Ammon's horn (tissue), 1 donor: ENCODE measurements around the gene CDC42BPA.
"Not testable (repeated sequence)": the region's sequence is repeated elsewhere in the genome, so short reads cannot be mapped to it uniquely, and the experiment has no call there.

Experiments used
- DNase-seq: peaks from one replicate; pipeline ENCODE4 v3.0.0-alpha.2; 2016; ENCODE audit warnings: low spot score

Gene CDC42BPA

DNA sequence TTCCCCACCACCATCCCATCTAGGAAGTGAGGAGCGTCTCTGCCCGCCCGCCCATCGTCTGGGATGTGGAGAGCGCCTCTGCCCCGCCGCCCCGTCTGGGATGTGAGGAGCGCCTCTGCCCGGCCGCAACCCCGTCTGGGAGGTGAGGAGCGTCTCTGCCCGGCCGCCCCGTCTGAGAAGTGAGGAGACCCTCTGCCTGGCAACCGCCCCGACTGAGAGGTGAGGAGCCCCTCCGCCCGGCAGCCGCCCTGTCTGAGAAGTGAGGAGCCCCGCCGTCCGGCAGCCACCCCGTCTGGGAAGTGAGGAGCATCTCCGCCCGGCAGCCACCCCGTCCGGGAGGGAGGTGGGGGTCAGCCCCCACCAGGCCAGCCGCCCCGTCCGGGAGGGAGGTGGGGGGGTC lies 185.6 kb downstream of the CDC42BPA start:
- not testable (repeated sequence) for DNase-seq

DNA sequence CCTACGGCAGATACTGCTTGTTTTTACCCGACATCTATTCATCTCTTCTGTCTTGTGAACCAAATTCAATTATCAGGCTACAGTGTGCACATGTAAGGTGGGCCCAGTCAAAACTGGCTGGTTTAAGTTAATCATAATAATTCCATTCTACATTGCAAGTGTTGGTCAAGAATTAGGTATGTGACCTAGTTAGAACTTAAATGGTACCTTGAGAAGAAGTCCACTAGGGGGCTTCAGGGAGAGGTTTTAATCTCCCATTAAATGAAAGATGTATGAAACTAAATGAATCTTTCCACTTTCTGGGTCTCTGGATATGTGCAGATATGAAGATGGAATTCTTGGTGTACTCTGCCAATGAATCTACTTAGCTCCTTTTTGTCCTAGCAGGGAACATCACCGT lies 187.1 kb downstream of the CDC42BPA start:
- no peak for DNase-seq

DNA sequence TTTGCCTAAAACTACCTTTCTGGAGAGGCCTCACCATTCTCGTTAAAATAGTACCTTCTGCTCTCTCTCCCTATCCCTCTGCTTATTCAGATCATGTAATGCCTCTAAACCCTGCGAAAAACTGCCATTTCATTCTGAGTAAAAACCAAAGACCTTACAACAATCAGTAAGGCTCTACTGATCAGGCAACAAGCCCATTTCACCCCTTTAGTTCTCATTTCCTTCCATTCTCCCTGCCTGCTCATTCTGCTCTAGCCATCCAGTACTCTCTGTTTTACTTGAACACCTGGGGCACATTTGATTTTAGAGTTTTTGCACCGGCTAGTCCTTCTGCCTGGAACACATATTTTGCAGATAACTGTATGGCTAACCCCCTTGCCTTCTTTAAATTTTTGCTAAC lies 190.4 kb downstream of the CDC42BPA start:
- no peak for DNase-seq

DNA sequence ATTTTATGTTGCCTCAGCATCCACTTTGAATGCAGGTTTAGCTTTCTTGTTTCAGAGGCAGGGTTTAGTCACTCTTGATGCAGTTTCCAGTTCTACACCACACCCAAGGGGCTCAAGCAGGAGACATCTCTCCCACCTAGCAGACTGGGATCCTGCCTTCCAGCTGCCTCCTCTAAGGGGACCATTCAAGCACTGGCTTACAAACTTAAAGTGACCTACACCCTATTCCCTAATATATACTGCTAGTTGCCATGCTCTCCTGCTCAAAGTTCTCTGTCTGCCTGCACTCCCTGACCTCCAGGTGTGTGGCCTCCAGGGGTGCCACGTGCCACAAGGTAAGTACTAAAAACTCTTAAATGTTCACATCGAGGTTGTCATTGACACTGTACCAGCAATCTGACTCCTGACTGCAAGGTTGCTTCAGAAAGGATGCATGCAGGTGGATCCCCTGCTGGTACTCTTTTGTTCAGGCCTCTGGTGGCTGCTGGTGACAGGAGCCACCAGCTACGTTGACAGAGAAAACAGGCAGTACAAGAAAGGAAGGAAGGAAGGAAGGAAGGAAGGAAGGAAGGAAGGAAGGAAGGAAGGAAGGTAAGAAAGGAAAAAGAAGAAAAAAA lies 192.3 kb downstream of the CDC42BPA start:
- DNase-seq, result no peak

DNA sequence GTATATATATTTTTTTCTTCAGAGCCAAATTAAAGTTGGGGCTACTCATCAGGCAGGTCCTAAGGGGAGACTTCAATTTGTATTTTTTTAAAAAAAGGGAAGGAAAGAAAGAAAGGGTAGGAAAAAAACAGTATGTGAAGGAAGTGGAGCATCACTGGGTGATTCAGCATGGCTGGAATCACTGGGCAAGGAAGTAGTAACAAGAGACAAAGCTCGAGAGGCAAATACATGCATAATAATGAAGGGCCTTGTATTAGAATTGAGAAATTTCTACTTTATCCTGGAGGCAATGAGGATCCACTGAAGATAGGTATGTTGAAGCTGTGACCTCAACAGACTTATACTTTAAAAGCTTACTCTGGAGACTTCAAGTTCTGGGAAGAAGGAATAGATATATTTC lies 193.8 kb downstream of the CDC42BPA start:
- DNase-seq, result no peak

DNA sequence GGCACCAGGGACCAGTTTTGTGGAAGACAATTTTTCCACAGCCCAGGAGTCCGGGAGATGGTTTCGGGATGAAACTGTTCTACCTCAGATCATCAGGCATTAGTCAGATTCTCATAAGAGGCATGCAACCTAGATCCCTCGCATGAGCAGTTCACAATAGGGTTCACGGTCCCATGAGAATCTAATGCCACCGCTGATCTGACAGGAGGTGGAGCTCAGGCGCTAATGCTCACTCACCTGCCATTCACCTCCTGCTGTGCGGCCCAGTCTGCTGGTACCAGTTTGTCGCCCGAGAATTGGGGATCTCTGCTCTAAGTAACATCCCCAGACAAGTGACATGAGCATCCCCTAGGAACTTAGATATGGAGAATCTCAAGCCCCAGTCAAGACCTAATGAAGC lies 197.5 kb downstream of the CDC42BPA start:
- DNase-seq, result no peak

DNA sequence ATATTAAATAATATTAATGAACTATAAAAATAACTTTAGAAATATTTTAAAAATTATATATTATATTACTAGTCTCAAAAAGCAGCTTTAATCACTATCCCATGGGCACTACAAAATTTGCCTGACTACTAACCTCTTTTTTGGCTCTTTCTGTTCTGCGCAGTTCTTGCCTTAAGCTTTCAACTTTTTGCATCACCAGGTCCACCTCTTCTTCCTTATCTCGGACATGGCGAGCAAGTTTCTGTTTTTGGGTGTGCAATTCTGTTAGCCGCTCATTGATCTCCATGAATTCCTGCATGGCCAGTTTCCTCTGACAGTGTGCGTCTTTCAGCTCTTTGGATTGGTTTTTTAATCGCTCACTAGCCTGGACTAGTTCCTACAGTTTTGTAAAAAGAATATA lies 205.8 kb downstream of the CDC42BPA start:
- no peak for DNase-seq

DNA sequence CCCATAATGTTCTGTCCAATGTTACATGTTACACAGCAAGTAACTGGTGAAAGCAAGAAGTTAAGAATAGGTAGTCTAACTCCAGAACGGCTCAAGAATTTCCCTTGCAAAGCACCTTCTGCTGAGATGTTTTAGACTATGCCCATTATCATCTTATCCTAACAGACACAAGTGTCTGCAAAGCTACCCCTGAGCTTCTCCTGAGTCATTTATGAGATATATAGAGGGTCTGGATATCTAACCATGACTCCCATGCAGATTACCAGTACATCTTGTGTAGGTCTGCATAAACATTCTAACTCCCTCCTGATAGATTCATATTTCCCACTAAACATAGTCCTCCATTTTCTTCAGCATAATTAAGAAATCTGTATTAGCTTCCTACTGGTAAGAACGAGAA lies 206.5 kb downstream of the CDC42BPA start:
- DNase-seq, result no peak

DNA sequence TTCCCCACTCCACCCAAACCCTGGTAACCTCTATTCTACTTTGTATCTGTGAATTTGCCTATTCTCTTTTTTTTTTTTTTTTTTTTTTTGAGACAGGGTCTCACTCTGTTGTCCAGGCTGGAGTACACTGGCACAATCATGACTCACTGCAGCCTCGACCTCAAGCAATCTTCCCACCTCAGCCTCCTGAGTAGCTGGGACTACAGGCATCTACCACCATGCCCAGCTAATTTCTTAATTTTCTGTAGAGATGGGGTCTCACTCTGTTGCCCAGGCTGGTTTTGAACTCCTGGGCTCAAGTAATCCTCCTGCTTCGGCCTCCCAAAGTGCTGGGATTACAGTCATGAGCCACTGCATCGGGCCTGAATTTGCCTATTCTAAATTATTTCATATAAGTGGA lies 213.0 kb downstream of the CDC42BPA start:
- not testable (repeated sequence) for DNase-seq

DNA sequence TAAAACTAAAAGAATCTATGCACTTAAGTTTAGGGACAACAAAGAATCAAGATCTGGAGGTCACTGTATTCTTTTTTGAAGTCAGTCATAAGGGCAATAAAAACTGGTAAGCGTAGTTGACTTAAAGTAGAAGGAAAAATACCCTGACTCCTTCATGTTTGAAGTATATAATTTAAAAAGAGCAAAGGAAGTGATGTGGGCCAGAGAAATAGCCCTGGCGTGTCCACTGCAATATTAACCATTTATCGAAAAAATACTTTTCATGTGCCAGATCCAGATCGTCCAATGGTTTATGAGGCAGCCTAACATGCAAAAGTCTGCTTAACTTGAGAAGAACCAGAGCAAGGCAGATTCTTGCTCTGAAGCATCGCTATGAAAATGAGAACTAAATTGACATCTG lies 216.2 kb downstream of the CDC42BPA start:
- DNase-seq, result no peak

DNA sequence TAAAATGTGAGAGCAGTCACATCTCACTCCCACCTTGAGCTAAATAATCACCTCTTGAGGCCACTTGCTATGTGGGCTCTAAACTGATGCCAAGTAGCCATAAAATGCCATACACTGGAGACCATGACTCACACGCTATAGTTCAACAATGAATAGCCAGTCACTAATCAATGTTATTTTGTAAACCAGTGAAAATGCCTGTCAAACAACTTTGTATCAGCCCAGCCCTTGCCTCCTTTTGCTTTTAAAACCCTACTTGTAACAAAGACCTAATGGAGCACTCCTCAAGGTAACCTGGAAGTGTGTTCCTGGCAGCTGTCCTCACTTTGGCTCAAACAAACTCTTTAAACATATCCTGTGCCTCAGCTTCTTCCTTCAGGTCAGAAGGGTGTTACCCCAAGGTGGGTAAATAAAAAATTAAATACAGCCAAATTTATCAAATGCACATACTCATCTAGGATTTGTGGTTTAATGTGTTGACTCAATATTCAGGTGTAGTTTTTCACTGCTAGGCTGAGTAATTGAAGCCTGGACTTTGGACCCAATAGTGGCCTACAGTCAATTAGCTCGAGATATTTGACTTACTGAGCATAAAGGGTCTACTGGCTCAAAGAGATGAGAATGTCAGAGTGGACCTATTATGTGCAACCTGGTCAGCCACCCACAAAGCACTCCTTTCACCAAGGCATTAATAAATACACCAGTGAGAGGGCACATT lies 223.9 kb downstream of the CDC42BPA start:
- DNase-seq, result no peak

DNA sequence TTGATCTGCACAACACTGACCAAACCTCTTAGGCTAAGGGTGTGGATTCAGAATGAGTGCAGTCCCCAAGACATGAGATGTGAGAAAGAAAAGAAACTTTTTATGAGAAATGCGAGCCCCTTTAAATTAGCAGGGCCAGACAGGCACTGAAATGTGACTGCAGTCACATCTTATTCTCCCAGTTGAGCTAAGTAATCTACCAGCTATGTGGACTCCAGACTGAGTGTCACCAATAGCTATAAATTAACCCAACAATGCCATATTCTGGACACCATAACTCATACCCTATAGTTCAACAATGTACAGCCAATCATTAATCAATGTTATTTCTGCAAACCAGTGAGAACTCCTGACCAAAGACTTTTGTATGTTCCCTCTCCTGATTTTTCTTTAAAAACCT lies 225.0 kb downstream of the CDC42BPA start:
- no peak for DNase-seq

DNA sequence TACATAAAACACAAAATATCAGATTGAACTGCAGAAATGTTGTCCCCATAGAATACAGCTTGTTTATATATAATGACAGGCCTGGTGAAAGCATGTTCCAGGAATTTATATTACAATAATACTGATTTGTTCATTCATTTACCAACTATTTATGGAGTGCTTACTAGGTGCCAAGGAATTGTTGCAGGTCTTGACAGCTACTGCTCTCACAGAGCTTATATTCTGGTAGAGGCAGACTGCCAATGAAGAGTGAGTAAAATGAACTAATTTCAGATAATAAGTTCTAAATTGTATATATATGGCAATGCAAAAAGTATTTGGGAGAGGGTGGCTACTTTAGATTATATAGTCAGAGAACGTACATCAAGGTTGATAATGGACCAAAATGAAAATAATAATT lies 226.2 kb downstream of the CDC42BPA start:
- no peak for DNase-seq

DNA sequence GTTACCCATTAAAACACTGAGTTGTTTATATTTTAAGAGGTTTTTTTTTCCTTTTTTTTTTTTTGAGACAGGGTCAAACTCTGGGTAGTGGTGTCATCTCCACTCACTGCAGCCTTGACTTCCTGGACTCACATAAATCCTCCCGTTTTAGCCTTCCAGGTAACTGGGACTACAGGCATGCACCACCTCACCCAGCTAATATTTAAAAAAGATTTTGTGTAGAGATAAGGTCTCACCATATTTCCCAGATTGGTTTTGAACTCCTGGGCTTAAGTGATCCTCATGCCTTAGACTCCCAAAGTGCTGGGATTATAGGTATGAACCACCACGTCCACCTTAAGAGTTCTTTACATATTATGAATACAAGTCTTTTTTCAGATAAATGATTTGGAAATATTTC lies 231.7 kb downstream of the CDC42BPA start:
- DNase-seq, result no peak

DNA sequence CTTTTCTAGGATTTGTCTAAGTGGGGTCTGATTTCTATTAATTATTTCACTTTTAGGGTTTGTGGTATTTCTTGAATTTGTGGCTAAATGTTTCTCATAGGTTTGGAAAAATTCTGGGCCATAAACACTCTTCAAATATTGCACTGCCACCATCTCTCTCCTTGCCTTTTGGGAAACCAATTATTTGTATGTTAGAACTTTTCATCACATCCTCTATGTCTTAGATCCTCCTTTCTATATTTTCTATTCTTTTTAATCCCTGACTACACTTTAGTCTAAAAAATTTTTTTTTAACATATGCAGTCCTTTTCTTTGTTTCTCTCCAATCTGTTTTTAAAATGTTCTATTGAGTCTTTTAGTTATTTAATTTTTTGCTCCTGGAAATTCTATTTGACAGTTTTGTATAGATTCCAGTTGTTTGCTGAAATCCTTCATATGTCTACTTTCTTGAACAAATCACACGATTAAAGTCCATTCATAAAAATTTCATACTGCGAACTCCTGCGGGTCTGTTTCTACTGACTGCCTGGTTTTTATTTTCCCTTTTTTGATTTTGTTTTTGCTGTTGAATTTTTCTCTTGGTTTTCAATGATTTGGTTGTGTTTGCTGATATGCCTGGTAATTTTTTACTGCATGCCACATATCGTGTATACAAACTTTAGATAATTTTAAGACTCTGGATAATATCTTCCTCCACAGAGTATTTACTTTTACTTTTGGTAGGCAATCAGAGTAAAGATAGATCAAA lies 235.1 kb downstream of the CDC42BPA start:
- no peak for DNase-seq

DNA sequence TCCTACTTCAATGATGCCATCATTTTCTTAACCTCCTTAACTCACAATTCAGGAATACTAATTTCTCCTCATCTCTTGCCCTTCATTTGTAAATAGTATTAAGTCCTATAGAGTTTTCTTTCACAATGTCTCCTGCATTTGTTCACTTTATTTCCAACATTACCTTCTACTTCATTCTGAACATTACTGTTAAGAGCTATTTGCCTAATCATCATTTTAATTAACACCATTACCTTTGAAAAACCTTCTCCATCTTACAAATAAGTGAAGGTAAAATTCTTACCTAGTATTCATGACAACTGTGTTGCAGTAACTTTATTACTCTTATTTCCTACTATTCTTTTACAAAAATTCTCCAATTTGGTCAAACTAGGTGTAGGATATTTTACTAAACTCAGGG lies 240.5 kb downstream of the CDC42BPA start:
- DNase-seq, result no peak

DNA sequence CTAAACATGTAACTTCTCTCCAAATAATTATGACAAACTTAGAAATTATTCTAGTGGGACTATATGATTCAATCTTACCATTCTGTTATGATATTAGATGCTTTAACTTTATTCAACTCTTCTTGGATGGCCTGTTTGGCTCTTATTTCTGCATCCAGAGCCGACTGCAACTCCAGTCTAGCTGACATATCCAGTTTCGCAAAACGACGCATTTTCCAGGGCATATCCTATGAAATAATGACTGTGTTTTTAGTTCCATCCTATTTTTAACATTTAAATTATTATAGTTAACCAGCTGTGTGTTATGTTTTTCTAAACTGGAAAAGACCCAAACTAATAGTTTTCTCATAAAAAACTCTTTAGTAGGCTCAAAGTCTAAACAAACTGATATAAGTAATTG lies 244.5 kb downstream of the CDC42BPA start:
- no peak for DNase-seq

DNA sequence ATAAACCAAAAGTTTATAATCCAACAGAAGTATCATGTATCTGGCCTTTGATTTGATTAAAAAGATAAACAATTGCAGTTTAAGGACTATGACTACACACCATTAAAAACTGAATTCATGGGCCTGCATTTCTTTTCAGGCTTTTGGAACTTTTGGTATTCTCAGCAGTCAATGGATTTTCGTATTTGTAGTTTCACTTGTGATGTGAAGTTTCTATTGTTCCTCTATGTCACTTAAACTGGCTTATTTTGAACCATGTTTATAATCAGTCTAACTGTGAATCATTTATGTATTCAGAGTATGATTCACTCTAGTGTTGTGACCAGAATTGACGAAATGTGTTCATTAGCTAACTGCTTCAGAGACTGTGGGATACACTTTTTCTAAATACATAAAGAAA lies 245.3 kb downstream of the CDC42BPA start:
- DNase-seq, result peak; percentile 19

DNA sequence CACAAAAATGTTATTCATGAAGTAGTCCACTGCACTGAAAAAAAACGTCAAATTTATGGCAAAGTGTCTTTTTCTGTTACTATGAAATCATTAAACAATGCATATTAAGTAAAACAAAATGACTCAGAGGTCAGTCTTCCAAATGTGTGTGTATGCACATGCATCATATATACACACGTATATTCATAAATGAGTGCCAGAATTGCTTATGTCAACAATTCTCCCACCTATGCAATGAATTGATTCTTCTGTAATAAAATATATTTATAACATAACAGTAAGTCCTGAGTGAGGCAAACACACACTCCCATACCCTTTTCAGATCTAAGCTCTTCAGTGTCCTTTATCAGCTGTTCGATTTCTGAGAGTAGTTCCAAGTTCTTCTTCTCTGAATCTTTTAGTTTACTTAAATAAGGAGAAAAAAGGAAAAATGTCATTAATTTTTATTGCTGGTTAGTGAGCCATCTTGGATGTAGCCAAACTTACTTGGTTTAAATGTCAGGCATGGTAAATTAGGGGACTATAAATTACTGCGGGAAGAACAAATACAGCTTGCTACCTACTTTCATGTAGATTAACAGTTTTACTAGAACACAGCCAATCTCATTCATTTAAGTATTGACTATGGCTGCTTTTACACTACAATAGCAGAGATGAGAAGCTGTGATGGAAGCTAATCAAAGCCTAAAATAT lies 246.3 kb downstream of the CDC42BPA start:
- DNase-seq, result no peak

DNA sequence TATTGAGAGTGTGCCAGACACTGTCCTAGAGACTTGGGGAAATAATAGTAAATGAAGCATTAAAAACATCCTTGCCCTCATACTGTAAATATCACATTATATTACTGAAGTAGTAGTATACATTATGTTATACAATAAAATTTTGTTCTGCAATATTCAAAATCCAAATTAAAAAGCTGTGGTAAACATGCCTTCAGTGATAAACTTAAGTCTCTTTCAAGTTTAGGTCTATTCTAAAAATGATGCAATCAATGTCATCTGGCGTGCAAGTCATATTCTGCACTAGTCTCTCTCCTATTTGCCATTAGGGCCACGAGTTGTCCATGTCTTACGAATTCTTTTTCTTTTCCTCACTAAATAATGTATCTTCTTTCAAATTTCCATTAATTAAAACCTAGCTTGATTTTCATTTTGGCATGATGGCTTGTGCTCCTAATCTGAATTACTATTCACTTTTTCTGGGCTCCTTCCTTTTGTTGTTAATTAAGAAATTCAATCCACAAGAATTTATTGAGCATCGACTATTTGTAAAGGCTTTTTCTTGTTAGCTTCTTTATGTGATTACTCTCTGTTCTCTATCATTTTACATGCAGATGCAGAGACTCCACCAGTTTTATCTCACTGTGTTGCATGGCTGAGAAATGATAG lies 247.5 kb downstream of the CDC42BPA start:
- no peak for DNase-seq

DNA sequence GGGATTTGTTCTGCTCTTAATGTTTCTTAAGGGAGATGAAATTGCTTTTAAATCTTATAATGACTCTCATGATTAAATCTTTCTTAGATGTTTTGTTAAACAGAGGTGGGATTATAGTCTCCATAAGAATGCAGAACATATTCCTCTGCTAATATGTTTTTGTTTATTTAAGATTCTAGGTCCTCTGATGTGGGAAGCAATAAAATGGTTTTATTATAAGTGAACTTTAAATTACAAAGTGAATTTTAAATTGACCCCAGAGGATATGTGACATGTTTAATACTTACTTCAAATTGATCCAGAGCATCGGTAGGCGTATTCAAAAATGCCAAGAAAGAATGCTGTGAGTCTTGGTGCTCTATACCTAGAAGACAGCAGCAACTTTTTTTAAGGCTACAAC lies 248.8 kb downstream of the CDC42BPA start:
- no peak for DNase-seq

DNA sequence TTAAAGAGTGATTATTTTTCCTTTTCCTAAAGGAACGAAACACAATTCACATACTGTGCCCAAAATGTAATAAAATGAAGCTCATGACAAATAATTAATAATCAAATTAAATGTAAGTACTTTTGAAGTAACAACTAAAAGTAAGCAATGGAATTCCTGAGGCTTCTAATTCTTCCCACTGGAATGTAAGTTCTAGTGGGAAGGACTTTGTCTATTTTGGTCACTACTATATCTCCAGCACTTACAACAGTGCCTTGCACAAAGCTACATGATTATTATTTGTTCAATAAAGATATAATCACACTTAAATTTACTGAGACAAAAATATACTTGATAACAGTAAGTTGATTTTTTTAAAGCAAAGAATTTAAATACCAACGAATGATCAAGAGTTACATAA lies 249.4 kb downstream of the CDC42BPA start:
- no peak for DNase-seq
